Measurements from ENCODE around the gene RBMS1.

DNA sequence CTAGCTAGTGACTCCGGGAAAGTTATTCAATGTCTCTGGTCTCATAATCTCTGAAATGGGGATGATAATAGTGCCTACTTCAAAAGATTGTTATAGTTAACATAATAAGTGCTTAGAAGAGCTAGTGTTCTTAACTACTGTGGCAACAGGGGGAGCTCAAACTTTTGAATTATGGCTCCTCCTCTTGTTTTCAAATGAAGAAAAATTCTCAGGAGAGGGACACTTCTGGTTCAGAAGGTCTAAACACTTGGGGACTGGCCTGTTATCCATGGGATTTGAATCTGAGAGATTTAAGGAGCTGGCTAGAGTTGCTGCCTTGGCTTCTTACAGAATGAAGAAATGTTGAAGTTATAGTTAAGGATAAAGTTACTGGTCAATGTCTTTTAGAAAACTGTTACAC is 201.4 kb downstream of the RBMS1 start:
- TF ChIP-seq, protein P1, sequence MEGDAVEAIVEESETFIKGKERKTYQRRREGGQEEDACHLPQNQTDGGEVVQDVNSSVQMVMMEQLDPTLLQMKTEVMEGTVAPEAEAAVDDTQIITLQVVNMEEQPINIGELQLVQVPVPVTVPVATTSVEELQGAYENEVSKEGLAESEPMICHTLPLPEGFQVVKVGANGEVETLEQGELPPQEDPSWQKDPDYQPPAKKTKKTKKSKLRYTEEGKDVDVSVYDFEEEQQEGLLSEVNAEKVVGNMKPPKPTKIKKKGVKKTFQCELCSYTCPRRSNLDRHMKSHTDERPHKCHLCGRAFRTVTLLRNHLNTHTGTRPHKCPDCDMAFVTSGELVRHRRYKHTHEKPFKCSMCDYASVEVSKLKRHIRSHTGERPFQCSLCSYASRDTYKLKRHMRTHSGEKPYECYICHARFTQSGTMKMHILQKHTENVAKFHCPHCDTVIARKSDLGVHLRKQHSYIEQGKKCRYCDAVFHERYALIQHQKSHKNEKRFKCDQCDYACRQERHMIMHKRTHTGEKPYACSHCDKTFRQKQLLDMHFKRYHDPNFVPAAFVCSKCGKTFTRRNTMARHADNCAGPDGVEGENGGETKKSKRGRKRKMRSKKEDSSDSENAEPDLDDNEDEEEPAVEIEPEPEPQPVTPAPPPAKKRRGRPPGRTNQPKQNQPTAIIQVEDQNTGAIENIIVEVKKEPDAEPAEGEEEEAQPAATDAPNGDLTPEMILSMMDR (IDR thresholded peaks at IDR 0.05; ENCODE audit: insufficient read depth, low read depth, low read length) = no peak
- no peak for TF ChIP-seq EZH2 (IDR thresholded peaks at IDR 0.05; ENCODE audit: insufficient read depth, low read length)
